Small intestine (tissue), 4 donors: ENCODE measurements around the gene URI1. TPM values are rescaled to one million over a fixed set of nuclear protein-coding genes. Genes with fewer than 3 reads are reported as not detected.

Source experiments
- polyA plus RNA-seq, 4 donors: library from polyadenylated mRNA; stranded (reverse) in 3 of 4; unstranded in 1 of 4; fragments of 200-250 nt in 3 of 4; fragments of 120-200 nt in 1 of 4; gene quantifications; one replicate each; pipeline versions ENCODE4 v1.2.1 to v1.2.3, GENCODE V29; 2013
- donor health status: healthy with polysubstance abuse.
- donor health status: Bipolar disorder and iron deficiency.
- donor health status: healthy.

Gene URI1
- polyA plus RNA-seq, 4 donors: 14.3 to 60.3 (median 27.9) TPM

Other genes with a start within 250 kb of the URI1 start
- gene C19orf12, start 227.0 kb upstream of the URI1 start, polyA plus RNA-seq: 10 to 100 TPM; 19.0 to 26.2 (median 21.3) TPM
- gene CCNE1, start 130.2 kb upstream of the URI1 start, polyA plus RNA-seq: 1 to 10 TPM; 2.5 to 5.9 (median 4.6) TPM